Endodermal cell (in vitro differentiated cells): Measurements from ENCODE around the gene FMNL3. TPM values are rescaled to one million over a fixed set of nuclear protein-coding genes. Genes with fewer than 3 reads are reported as not detected.

Experiments
- DNase-seq: peaks from one replicate; pipeline ENCODE4 v3.0.0-alpha.2; 2017
- H3K27ac ChIP-seq: 2 replicates; pipeline ENCODE4 v1.5.1; 2013; ENCODE audit warnings: mild to moderate bottlenecking, low read depth, low read length, moderate library complexity
- H3K27me3 ChIP-seq: 2 replicates; pipeline ENCODE4 v1.6.1; 2013; ENCODE audit warnings: mild to moderate bottlenecking, low read length, moderate library complexity; ENCODE audit not compliant: insufficient read depth, control insufficient read depth, poor library complexity, severe bottlenecking
- H3K36me3 ChIP-seq: 2 replicates; pipeline ENCODE4 v1.7.0; 2013; ENCODE audit warnings: mild to moderate bottlenecking, low read length, moderate library complexity; ENCODE audit not compliant: control insufficient read depth, insufficient read depth
- H3K4me1 ChIP-seq: one replicate; pipeline ENCODE4 v1.7.0; 2013; ENCODE audit warnings: low read length; ENCODE audit not compliant: control insufficient read depth, insufficient read depth
- H3K4me3 ChIP-seq: 2 replicates; pipeline ENCODE4 v1.5.1; 2013; ENCODE audit warnings: mild to moderate bottlenecking, low read length, moderate library complexity
- H3K9ac ChIP-seq: 2 replicates; pipeline ENCODE4 v1.6.1; 2013; ENCODE audit warnings: mild to moderate bottlenecking, low read length, moderate library complexity; ENCODE audit not compliant: poor library complexity, severe bottlenecking; ENCODE audit errors: extremely low read depth
- H3K9me3 ChIP-seq: 2 replicates; pipeline ENCODE4 v1.6.1; 2013; ENCODE audit warnings: mild to moderate bottlenecking, low read length, moderate library complexity; ENCODE audit not compliant: control insufficient read depth
- H3K27ac Mint-ChIP-seq: 2 replicates; pipeline ENCODE4 v1.8.0; 2020; ENCODE audit warnings: mixed read lengths
- H3K27me3 Mint-ChIP-seq: 2 replicates; pipeline ENCODE4 v1.8.0; 2021; ENCODE audit warnings: mild to moderate bottlenecking, mixed read lengths; ENCODE audit not compliant: insufficient read depth
- H3K36me3 Mint-ChIP-seq: 2 replicates; pipeline ENCODE4 v1.8.0; 2020; ENCODE audit warnings: low read depth, mixed read lengths
- H3K4me1 Mint-ChIP-seq: 2 replicates; pipeline ENCODE4 v1.8.0; 2020; ENCODE audit warnings: mixed read lengths
- H3K4me3 Mint-ChIP-seq: 2 replicates; pipeline ENCODE4 v1.8.0; 2020; ENCODE audit warnings: mild to moderate bottlenecking, moderate library complexity, mixed read lengths
- H3K9me3 Mint-ChIP-seq: 2 replicates; pipeline ENCODE4 v1.8.0; 2020; ENCODE audit warnings: mild to moderate bottlenecking, mixed read lengths
- WGBS, 2 experiments: methylation state at CpG; one replicate each; pipeline versions ENCODE4 v1.1.5 to v1.1.7; 2013; ENCODE audit warnings: missing lambda C conversion rate in 2 of 2, mixed read lengths in 1 of 2; ENCODE audit not compliant: insufficient coverage in 1 of 2, insufficient read length in 1 of 2; 5-methylcytosine and 5-hydroxymethylcytosine counted together
- total RNA-seq, 2 donors: library from RNA; stranded (reverse); fragmentation: NEBNext Ultra II Directional in 1 of 2; extraction: Animal tissue kit (Norgen Biotek cat#: 25700) in 1 of 2; gene quantifications; 2 replicates in 1 of 2; 3 replicates in 1 of 2; pipeline ENCODE4 v1.2.1, GENCODE V29; 2021
- TF ChIP-seq, protein P1 (sequence below): fragments of 200-600 bp; sonication (generic); conservative IDR thresholded peaks from 2 replicates; pipeline ENCODE4 v1.5.0; 2021; ENCODE audit warnings: antibody characterized with exemption, mild to moderate bottlenecking

FMNL3 gene
- total RNA-seq, 2 donors from 2014 or later, result 22.4 to 23.5 TPM

- Mint-ChIP-seq H3K27ac (no peak overlapping the region), H3K27me3 (no peaks in the 10 kb centered on the region), H3K4me1 (peaks cover 38% of the 10 kb centered on the region), H3K36me3 (no peaks in the 10 kb centered on the region), H3K4me3 (no peak overlapping the region), H3K9me3 (no peaks in the 10 kb centered on the region)
- no peaks in the 10 kb centered on the region for H3K9me3 ChIP-seq
- TF ChIP-seq, protein P1, sequence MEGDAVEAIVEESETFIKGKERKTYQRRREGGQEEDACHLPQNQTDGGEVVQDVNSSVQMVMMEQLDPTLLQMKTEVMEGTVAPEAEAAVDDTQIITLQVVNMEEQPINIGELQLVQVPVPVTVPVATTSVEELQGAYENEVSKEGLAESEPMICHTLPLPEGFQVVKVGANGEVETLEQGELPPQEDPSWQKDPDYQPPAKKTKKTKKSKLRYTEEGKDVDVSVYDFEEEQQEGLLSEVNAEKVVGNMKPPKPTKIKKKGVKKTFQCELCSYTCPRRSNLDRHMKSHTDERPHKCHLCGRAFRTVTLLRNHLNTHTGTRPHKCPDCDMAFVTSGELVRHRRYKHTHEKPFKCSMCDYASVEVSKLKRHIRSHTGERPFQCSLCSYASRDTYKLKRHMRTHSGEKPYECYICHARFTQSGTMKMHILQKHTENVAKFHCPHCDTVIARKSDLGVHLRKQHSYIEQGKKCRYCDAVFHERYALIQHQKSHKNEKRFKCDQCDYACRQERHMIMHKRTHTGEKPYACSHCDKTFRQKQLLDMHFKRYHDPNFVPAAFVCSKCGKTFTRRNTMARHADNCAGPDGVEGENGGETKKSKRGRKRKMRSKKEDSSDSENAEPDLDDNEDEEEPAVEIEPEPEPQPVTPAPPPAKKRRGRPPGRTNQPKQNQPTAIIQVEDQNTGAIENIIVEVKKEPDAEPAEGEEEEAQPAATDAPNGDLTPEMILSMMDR, result no peak
- H3K27ac ChIP-seq, result no peak overlapping the region
- H3K4me1 ChIP-seq, result peaks cover 12% of the 10 kb centered on the region
- no peak overlapping the region for H3K4me3 ChIP-seq
- no peaks in the 10 kb centered on the region for H3K27me3 ChIP-seq
- no peak for DNase-seq
- no peaks in the 10 kb centered on the region for H3K36me3 ChIP-seq
- 78 to 90% methylated on average over 3 of the region's 3 CpGs for WGBS, 2 experiments
- no peak overlapping the region for H3K9ac ChIP-seq
Observed at GRCh38 chr12:49692851-49693250, 14.4 kb downstream of the FMNL3 start.

DNA sequence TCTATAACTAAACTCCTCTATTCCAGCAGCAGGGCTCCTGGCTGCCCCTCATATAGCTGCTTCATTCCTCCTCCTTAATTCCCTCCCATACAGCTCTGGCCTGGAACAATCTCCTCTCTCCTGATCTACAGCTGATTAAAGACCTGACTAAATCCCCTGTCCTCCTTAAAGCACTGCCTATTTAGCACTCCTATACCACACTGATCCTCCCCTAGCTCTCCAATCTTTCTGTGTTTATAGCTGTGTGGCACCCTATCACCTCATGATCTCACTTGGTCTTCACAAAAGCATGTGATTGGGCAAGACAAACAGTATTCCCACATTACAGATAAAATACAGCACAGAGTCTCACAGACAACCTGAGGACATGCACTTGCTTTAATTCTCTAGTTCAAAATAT lies 17.4 kb downstream of the FMNL3 start:
- Mint-ChIP-seq H3K9me3 (no peaks in the 10 kb centered on the region), H3K36me3 (peaks cover 6% of the 10 kb centered on the region), H3K4me1 (peaks cover 25% of the 10 kb centered on the region), H3K4me3 (no peak overlapping the region), H3K27me3 (no peaks in the 10 kb centered on the region), H3K27ac (no peak overlapping the region)
- Histone ChIP-seq H3K4me1 (peaks cover 3% of the 10 kb centered on the region), H3K27ac (no peak overlapping the region), H3K27me3 (no peaks in the 10 kb centered on the region), H3K36me3 (no peaks in the 10 kb centered on the region), H3K9ac (no peak overlapping the region), H3K9me3 (no peaks in the 10 kb centered on the region), H3K4me3 (no peak overlapping the region)
- DNase-seq, result no peak
- TF ChIP-seq, protein P1, result no peak

DNA sequence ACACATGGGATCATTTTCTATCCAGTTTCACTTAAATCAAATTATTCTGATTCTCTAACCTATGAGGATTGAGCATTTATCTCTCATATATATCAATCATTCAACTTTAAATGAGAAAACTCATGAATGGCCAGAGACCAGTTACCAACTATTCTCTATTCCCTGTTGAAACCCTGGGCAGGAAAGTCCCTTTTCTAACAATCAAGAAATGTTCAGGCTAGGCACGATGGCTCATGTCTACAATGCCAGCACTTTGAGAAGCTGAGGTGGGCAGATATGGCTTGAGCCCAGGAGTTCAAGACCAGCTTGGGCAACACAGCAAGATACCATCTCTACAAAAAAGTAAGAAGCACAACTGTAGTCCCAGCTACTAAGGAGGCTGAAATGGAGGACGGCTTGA lies 18.0 kb downstream of the FMNL3 start:
- Mint-ChIP-seq H3K4me1 (peaks cover 30% of the 10 kb centered on the region), H3K27ac (no peak overlapping the region), H3K4me3 (no peak overlapping the region), H3K27me3 (no peaks in the 10 kb centered on the region), H3K36me3 (peaks cover 6% of the 10 kb centered on the region), H3K9me3 (no peaks in the 10 kb centered on the region)
- TF ChIP-seq, protein P1, result no peak
- 93 to 100% methylated on average over 1 to 2 of the region's 2 CpGs for WGBS, 2 experiments
- no peaks in the 10 kb centered on the region for H3K9me3 ChIP-seq
- DNase-seq, result no peak
- no peak overlapping the region for H3K4me3 ChIP-seq
- H3K27me3 ChIP-seq, result no peaks in the 10 kb centered on the region
- no peak overlapping the region for H3K9ac ChIP-seq
- H3K4me1 ChIP-seq, result peaks cover 8% of the 10 kb centered on the region
- no peaks in the 10 kb centered on the region for H3K36me3 ChIP-seq
- H3K27ac ChIP-seq, result no peak overlapping the region
